DMS114 treated with DMSO at 0.1 percent for 48 hours (cell line): Measurements from ENCODE around the gene ZFP91.

ENCODE experiments used
- DNase-seq: peaks from one replicate; lab custom pipeline; 2025; ENCODE audit not compliant: unreplicated experiment; lab: John Stamatoyannopoulos, UW

Gene ZFP91

GRCh38 chr11:58580311-58580710 lies 1.4 kb downstream of the ZFP91 start:
- no peak for DNase-seq

GRCh38 chr11:58582437-58582836 lies 3.6 kb downstream of the ZFP91 start:
- no peak for DNase-seq

- DNase-seq, result no peak
Measured at GRCh38 chr11:58586998-58587397, 8.1 kb downstream of the ZFP91 start.

- no peak for DNase-seq
Measured at GRCh38 chr11:58591659-58592058, 12.8 kb downstream of the ZFP91 start.

GRCh38 chr11:58592760-58593472 lies 14.1 kb downstream of the ZFP91 start:
- no peak for DNase-seq

DNA sequence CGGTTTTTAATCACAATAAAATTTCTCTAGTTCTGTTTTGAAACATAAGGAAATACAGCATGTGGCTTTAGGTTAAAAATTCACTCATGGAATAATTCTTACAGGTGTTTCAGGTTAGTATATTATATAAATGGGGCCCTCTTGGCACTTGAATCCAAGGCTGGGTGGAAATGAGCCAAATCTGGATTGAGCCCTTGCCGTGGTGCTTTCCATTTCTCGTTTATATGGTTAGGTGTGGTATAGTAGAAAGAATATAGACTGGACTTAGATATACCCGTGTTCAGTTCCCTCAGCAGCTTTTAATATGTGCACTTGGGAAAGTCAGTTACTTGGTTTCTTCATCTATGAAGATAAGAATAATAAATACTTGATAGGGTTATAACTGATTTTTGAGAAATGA lies 16.0 kb downstream of the ZFP91 start:
- DNase-seq, result no peak

GRCh38 chr11:58596621-58597020 lies 17.8 kb downstream of the ZFP91 start:
- DNase-seq, result no peak

DNA sequence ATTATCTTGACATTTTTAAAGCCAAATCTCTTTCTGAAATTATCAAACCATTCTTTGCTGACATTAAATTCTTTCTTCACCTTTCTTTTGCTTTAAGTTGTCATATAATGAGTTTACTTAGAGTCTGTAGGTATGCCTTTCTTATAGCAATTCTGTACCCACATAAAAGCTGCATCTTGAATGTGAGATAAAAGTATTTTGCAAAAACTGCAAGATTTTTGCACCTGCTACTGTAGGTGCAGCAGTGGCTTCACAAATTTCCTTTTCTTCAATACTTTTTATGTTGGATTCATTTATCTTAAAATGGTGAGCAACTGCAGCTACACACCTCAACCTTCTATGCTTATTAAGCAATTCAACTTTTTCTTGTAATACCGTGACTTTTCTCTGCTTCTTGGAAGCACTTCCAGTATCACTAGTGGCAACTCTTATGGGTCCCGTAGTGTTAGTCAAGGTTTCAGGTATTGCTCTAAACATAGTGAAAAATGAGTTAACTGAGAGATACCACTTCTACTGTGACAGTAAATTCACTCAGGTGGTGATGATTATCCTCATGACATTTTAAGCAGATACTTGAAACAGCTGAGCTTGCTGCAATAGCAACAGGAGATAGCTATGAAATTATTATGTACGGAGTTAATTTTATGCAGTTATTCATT lies 18.8 kb downstream of the ZFP91 start:
- DNase-seq, result no peak

DNA sequence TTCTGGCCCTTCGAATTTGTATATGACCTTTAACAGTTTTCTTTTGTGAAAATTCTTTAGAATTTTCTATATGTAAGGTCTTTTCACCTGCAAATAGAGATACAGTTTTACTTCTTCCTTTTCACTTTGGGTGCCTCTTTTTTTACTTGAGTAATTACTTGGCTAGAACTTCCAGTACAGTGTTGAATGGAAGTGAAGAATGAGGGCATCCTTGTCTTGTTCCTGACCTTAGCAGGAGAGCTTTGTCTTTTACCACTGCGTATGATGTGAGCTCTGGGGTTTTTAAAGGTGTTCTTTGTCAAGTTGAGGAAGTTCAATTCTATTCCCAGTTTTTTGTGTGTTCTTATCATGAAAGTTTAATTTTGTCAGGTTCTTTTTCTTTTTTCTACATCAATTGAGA lies 21.6 kb downstream of the ZFP91 start:
- DNase-seq, result no peak

DNA sequence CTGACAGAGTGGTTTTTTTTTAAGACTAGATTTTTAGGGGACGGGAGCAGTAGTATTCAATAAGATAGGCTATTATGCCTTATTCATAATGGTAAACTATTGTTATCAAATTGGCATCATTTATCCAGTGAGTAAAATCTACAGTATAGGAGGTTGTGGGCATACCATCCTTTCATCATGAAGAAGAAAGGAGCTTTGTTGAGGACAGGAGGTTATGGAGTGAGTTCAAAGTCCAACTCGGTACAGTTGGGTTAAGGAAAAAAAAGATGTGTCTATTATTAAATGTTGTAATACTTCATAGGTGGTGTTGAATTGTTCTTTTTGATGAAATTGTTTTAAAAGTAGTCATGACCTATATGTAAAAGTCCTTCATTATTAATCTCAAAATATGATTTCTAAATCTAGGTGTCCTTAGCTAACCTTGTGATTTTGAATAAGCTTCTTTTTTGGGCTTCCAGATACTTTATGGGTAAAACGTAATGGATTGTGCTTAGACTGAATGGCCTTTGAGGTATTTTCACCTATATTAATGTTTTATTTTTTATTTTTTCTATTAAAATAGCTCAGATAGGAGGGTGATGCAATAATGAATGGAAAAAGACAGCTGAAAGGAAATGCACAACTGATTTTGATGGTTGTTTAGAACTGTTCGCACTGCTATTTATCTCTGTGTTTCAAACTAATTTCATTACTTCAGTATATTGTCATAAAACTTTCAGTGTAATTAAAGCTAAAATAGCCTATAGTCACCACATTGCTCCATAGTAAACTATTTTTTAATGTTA lies 28.3 kb downstream of the ZFP91 start:
- DNase-seq, result no peak

DNA sequence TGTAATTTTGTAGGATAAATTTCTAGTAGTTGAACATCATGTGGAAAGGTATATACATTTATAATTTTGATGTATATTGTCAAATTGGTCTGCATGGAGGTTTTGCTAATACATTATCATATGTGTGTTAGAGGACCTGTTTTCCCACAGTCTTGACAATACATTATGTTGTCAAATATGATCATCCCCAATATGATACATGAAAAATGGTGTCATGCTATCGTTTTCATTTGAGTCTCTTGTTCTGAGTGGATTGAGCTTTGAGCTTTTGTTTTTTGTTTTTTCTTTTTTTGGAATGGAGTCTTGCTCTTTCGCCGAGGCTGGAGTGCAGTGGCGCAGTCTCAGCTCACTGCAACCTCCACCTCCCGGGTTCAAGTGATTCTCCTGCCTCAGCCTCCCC lies 29.5 kb downstream of the ZFP91 start:
- no peak for DNase-seq

- no peak for DNase-seq
Measured at GRCh38 chr11:58609723-58610122, 30.9 kb downstream of the ZFP91 start.

- DNase-seq, result no peak
Measured at GRCh38 chr11:58613228-58613627, 34.4 kb downstream of the ZFP91 start.

DNA sequence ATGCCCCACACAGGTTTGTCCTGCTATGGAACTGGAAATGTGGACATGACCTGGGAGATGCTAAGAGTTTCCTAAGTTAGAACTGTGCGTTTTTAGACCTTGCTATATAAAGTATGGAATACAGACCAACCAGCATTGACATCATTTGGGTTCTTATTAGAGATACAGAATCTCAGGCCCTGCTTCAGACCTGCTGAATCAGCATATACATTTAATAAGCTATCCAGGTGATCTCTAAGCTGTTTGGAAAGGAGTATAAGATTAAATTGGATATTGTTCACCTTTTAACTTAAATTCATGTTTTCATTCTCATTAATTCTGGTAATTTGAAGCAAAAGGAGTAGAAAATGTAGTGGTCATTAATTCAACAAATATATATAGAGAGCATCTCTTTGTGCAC lies 36.7 kb downstream of the ZFP91 start:
- DNase-seq, result no peak

DNA sequence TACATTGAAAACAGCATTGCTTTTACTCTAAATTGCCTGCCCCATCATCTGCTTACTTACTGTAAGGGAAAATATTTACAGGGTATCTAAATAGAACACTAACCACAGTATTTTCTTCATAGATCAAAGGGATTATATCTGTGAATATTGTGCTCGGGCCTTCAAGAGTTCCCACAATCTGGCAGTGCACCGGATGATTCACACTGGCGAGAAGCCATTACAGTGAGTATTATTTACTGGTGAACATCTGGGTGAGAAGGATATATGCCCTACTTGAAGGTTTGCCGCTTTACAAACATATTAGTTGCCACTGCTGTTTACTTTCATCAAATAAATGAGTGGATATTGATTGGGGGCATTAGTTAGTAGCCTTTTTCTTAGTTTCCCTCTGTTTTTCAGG lies 37.7 kb downstream of the ZFP91 start:
- DNase-seq, result no peak

DNA sequence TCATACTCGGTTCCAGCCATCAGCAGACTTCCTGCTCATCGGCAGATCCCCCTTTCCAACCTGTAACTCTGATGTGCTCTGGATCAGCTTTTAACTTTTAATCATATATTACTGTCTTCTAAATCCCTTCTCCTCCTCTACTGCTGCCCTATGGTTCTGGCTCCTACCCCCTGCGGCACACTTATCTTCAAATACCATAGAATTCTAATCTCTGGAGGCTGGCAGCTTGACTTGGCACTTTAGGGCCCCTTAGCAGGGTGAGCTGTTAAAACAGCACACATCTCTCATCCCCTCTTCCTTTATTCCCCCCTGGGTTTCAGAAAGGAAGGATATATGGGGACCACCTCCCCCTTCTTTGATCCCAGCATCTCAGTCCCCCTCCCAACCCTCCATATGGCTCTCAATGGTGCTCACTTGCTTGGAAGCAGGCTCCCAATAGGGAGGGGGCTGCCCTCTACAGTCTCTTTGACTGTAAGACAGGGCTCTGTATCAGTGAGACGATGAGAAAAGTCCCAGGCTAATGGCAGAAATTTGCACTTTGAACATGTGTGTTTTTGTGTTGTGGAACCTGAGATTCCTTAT lies 39.2 kb downstream of the ZFP91 start:
- DNase-seq, result no peak

GRCh38 chr11:58621586-58622262 lies 42.9 kb downstream of the ZFP91 start:
- DNase-seq, result no peak

DNA sequence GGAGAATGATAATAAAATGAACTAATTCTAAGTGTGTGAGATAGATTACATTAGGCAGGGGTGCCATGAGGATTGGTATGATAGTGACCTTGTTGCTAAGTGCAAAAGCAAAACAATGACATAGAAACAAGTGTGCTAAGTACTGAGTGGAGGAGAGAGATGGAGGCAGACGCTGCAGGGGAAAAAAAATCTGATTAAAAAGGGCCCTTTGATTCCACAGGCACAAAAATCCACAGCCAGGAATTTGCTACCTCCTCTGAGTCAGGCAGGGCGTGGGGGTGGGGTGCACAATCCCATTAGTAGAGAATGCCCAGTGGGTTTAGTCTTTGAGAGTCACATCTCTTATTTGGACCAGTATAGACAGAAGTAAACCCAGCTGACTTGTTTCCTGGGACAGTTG lies 43.5 kb downstream of the ZFP91 start, which contains the start of gene CNTF:
Gene CNTF (plus strand): TSS at position 322 of the 400 bp plus-strand sequence. CDS start 88 bp downstream, outside the sequence.
- DNase-seq, result no peak

DNA sequence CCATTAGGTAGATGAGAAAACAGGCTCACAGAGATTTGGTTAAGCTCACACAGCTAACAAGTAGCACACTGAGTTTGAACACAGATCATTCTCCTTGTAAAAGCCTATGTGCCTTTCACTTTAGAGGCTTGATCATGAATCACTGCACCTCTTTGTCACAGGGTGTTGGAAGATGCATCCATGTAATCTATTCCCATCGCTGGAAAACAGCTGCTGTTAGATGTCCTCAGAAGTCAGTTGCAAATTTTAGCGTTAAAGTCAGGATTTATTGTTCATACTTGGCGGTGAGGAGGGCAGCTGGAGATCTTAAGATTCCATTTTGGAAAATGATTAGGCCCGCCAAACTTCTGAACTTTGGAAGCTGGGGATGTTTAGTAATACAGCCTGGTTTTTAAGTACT lies 46.2 kb downstream of the ZFP91 start:
- no peak for DNase-seq

- DNase-seq, result no peak
Measured at GRCh38 chr11:58625826-58626460, 47.1 kb downstream of the ZFP91 start.
